ENCODE data around the gene STARD10.
"Not testable (repeated sequence)": the region's sequence is repeated elsewhere in the genome, so short reads cannot be mapped to it uniquely, and the experiment has no call there.

Gene STARD10

DNA sequence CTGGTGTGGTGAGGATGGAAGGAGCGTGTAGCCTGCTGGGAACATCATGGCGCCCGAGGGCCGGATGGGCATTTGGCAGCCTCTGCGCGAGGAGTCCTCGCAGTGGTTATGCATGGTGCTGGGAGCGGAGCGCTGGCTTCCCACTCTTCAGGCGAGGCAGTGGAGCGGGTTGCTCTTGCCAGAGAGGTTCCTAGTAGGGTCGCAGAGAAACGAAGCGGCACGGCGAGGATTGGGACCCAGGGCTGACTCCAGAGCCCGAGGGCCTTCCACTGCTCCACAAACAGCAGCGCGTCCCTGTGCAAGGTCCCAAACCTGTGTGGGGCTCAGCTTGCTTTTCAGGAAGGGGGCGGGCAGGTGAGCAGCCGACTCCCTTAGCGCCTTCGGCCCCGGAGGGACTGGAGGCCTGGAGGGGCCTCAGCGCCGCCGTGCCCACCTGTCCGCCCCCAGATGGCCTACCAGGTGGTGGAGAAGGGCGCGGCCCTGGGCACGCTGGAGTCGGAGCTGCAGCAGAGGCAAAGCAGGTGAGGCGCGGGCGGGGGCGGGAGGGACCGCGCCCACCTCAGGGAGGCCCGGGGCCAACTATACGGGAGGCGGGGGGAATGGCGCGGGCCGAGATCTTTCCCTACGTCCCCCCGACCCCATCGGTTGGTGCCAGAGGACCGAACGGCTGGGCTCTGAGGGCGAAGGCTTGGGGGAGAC lies 27.5 kb upstream of the STARD10 start:
- Mint-ChIP-seq H3K9me3 (no peaks in the 10 kb centered on the region), H3K4me3 (no peak overlapping the region), H3K27me3 (no peaks in the 10 kb centered on the region), H3K4me1 (ENCODE audit: low read depth) (peaks cover 68% of the 10 kb centered on the region), H3K36me3 (ENCODE audit: low read depth) (peaks cover 98% of the 10 kb centered on the region), H3K27ac (no peak overlapping the region)
- intact Hi-C loops (cut with micrococcal nuclease), result no loop called here

DNA sequence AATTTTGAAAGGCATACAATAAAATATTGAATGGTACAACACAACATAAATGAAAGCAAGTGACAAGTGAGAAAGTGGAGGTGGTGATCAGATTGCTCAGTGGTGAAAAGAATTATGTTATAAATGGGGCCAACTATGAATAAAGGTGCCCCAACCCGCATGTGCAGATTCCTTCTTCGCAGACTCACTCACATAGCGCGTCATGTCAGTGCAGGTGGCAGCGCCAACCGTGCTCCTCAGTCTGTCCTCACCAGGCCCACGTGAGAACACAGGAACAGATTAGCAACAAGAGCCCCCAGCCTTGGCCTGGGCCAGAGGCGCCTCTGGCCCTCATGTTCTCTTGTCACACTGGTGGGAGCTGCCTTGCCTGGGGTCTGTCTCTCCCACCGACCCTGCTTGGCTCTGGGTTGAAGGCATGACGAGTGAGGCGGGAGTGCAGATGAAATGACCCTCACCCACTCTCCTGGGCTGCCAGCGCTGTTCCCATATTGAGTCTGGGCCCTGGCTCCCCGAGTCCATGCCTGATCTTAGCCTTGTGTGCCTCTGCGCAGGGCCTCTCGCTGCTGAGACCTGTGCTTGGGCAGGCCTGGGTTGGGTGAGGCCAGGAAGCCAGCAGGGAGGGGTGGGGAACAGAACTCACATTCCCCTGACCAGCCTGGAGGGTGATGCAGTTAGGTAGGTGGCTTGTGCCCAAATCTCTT lies 26.7 kb upstream of the STARD10 start:
- intact Hi-C loops (cut with micrococcal nuclease), result no loop called here

DNA sequence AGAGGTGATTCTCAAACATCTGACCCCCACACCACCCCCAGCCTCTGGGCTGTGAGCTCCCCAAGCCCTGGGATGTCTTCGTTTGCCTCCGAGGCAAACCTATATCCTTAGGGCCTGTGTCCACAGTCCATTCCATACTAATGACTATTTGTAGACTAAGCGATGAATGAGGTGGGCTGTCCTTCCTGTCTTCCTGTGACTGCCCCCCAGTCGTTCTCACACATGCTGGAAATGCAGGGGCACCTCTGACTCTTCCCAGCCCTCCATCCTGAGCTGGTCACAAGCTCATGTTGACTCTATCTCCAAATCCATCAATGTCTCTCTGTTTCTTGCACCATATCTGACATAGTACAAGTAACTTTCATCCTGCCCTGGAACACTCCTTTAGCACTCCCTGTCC lies 25.1 kb upstream of the STARD10 start:
- Mint-ChIP-seq H3K4me1 (ENCODE audit: low read depth) (peaks cover 56% of the 10 kb centered on the region), H3K36me3 (ENCODE audit: low read depth) (peaks cover 85% of the 10 kb centered on the region), H3K4me3 (no peak overlapping the region), H3K27ac (no peak overlapping the region), H3K27me3 (no peaks in the 10 kb centered on the region), H3K9me3 (no peaks in the 10 kb centered on the region)
- intact Hi-C loops (cut with micrococcal nuclease), result no loop called here

More for the DNA sequence above, 26.7 kb upstream of the STARD10 start:
- Mint-ChIP-seq H3K4me1 (ENCODE audit: low read depth) (peaks cover 64% of the 10 kb centered on the region), H3K9me3 (no peaks in the 10 kb centered on the region), H3K4me3 (no peak overlapping the region), H3K36me3 (ENCODE audit: low read depth) (peaks cover 90% of the 10 kb centered on the region), H3K27ac (no peak overlapping the region), H3K27me3 (no peaks in the 10 kb centered on the region)

DNA sequence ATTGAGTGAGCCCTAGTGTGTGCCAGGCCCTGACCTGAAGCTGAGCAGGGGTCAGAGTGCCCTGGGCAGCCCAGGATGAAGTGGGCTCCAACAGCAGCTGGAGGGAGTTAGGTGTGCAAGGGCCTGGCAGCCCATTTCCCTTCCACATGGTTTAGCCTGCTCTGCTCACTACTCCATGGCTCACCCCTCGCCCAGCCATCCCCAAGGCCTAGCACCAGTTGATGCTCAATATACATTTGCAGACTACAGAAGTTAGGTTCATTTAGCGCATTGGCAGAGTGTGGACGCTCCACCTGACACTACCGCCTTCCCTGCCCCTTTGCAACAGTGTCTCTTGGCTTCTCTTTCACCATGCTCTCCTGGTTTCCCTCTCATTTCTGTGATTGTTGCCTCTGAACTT lies 24.1 kb upstream of the STARD10 start:
- Mint-ChIP-seq H3K4me3 (no peak overlapping the region), H3K27me3 (no peaks in the 10 kb centered on the region), H3K4me1 (ENCODE audit: low read depth) (peaks cover 59% of the 10 kb centered on the region), H3K27ac (no peak overlapping the region), H3K36me3 (ENCODE audit: low read depth) (peaks cover 85% of the 10 kb centered on the region), H3K9me3 (no peaks in the 10 kb centered on the region)
- intact Hi-C loops (cut with micrococcal nuclease), result no loop called here

DNA sequence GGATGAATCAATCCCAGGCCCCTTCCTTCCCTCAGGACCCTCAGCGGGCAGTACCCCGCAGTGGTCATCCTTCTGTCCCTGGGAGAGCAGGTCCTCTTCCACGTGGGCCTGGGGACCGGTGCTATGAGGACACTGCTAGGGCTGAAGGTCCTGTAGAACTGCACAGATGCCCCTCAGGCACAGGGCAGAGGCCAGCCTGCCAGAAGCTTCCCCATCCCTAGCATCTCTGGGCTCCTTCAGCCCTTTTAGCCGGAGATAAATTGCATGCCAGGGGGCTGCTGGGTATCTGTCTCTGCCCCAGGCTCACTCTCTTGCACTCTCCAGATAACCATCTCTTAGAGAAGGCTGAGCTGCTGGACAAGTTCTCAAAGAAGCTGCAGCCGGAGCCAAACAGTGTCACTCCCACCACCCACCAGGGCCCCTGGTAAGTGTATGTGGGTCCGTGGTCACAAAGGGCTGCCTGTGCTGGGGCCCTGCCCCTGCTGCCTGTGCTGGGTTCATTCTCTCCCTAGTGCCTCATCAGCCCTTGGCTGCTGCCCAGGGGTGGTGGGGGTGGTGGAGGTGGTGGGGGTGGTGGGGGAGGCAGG lies 22.6 kb upstream of the STARD10 start:
- peak overlapping the region; percentile 90 for H3K27ac Mint-ChIP-seq
- H3K36me3 Mint-ChIP-seq (ENCODE audit: low read depth), result peaks cover 83% of the 10 kb centered on the region
- intact Hi-C loops (cut with micrococcal nuclease), result no loop called here
- no peaks in the 10 kb centered on the region for H3K27me3 Mint-ChIP-seq
- H3K4me1 Mint-ChIP-seq (ENCODE audit: low read depth), result peaks cover 74% of the 10 kb centered on the region
- no peaks in the 10 kb centered on the region for H3K9me3 Mint-ChIP-seq
- peak overlapping the region; percentile 96 for H3K4me3 Mint-ChIP-seq

DNA sequence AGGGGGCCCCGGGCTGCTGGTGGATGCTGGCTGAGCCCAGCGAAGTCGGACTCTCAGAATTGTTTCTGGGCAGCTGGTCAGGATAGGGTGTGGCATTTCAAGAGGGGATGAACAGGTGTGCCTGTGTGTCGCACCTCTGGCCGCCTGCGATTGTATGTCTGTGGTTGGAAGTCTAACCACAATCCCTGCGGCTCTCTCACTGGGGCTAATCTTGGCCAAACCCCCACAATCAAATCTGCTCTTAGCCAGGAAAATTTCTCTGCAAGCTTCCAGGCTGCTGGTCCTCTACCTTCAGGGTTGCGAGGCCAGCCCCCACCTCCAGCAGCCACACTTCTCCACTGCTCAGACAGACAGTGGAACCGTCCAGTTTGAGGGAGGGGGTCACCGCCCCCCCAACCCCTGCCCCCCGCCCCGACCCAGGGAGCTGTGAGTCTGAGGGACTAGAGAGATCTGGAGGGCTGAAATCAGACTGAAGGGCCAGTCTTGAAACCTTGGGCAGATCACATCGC lies 21.3 kb upstream of the STARD10 start:
- H3K9me3 Mint-ChIP-seq, result no peaks in the 10 kb centered on the region
- intact Hi-C loops (cut with micrococcal nuclease), result loop anchor here (2.0 kb wide), 2 partner anchors 20 to 92 kb away; partner anchors contain the start of gene STARD10
- peaks cover 77% of the 10 kb centered on the region for H3K4me1 Mint-ChIP-seq (ENCODE audit: low read depth)
- peak overlapping the region; percentile 96 for H3K4me3 Mint-ChIP-seq
- peaks cover 78% of the 10 kb centered on the region for H3K36me3 Mint-ChIP-seq (ENCODE audit: low read depth)
- H3K27me3 Mint-ChIP-seq, result no peaks in the 10 kb centered on the region
- H3K27ac Mint-ChIP-seq, result peak overlapping the region; percentile 90

DNA sequence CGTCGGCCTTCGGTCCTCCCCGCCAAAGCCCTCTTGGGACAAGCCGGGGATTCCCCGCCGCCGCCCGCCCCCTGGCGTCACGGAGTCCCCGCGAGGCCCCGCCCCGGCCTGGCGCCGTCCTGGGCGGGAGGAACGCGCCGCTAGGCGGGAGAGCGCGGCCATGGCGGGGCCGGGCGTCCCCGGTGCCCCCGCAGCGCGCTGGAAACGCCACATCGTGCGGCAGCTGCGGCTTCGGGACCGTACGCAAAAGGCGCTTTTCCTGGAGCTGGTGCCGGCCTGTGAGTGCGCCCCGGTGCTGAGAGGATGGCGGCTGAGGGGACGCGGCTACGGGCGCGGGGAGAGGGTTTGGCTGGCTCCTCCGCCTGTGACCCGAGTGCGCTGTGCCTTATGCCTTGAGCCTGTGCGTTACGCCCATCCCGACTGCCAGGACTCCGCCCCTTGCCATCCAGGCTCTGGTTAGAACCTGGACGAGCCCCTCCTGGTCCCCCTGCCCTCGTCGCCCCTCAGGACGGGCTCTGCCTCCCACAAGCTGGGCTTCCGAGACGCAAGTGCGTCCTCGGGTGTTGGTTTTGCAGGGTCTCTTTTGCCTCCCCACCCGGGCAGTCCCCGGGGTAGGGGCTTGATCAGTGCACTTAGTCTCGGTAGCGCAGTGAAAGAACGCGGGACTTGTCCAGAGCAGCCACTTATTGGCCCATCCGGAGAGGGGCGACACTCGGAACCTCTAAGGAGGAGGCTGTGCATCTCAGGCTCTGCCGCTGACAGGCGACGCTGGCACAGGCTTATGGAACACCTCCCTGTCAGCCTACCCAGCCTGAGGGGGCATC lies 20.7 kb upstream of the STARD10 start, which contains the start of gene ATG16L2:
ATG16L2 (plus strand) TSS at position 126 of the 824 bp plus-strand sequence; CDS start at position 161, 35 bp downstream.
- H3K27me3 Mint-ChIP-seq, result no peaks in the 10 kb centered on the region
- no peaks in the 10 kb centered on the region for H3K9me3 Mint-ChIP-seq
- H3K4me1 Mint-ChIP-seq (ENCODE audit: low read depth), result peaks cover 78% of the 10 kb centered on the region
- H3K4me3 Mint-ChIP-seq, result peak within 1 kb of the TSS; percentile 96
- peak within 1 kb of the TSS; percentile 90 for H3K27ac Mint-ChIP-seq
- intact Hi-C loops (cut with micrococcal nuclease), result loop anchor here (2.0 kb wide), 2 partner anchors 20 to 92 kb away; partner anchors contain the start of gene STARD10
- H3K36me3 Mint-ChIP-seq (ENCODE audit: low read depth), result peaks cover 78% of the 10 kb centered on the region

DNA sequence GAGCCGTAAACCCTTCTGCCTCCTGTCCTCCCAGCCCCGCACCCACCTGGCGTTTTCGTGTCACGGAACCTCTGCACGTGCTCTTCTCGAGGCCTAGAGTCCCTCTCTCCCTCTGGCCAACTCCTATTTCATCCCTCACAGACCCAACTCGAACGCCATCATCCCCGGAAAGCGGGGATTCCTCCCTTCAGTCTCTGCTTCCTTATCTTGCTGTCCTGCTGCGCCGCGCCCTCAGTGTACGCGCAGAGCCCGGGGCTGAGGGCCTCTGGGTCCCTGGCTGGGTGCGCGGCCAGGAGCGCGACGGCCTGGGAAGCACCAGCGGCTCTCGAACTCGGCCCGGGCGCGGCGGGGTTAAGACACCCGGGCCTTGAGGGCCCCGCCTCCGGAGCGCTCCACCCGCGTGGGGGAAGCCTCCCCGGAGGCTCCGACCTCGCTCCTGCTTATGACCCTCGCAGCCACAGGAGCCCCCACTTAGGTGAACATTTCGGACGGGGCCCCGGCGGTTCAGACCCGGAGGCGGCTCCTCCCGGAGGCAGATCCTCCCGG lies 20.0 kb upstream of the STARD10 start:
- Mint-ChIP-seq H3K27ac (peak overlapping the region; percentile 90), H3K27me3 (no peaks in the 10 kb centered on the region), H3K4me1 (ENCODE audit: low read depth) (peaks cover 77% of the 10 kb centered on the region), H3K9me3 (no peaks in the 10 kb centered on the region), H3K36me3 (ENCODE audit: low read depth) (peaks cover 77% of the 10 kb centered on the region), H3K4me3 (peak overlapping the region; percentile 91)
- intact Hi-C loops (cut with micrococcal nuclease), result loop anchor here (2.0 kb wide), 2 partner anchors 19 to 91 kb away; partner anchors contain the start of gene STARD10

DNA sequence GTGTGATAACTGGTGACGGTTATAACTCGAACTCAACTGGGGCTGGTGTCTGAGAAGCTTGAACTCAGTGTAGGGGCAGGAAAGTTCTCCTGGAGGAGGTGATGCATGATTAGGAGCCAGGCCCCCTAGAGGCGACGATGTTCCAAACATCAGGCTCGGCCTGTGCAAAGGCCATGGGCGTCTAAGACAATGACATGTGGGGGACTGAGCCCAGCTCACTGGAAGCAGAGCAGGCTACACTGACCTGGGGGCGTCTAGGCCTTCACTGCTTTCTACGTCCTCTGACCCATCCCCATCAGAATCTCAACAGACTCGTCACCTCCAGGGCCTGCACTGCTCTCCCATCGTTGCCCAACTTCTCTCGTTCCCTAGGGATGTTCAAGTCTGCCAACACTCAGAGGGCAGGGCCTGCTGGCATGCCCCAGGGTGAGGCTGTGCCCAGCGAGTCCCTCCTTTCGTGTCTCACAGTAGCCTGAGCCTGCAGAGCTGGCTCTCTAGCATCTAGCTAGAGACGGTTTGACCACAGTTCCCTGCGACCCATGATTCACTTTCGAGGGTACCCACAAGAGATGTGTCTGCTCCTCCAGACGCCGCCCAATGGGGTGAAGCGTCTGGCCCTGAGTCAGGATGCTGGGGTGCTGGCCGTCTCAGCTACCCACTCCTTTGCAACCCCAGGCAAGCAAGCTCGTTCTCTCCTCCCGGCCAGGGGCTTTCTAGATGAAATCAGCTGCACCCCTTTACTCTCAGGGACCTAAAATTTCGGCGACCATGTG lies 19.3 kb upstream of the STARD10 start:
- Mint-ChIP-seq H3K9me3 (no peaks in the 10 kb centered on the region), H3K4me1 (ENCODE audit: low read depth) (peaks cover 79% of the 10 kb centered on the region), H3K4me3 (peak overlapping the region; percentile 91), H3K27me3 (no peaks in the 10 kb centered on the region), H3K27ac (peak overlapping the region; percentile 90), H3K36me3 (ENCODE audit: low read depth) (peaks cover 71% of the 10 kb centered on the region)
- intact Hi-C loops (cut with micrococcal nuclease), result no loop called here

DNA sequence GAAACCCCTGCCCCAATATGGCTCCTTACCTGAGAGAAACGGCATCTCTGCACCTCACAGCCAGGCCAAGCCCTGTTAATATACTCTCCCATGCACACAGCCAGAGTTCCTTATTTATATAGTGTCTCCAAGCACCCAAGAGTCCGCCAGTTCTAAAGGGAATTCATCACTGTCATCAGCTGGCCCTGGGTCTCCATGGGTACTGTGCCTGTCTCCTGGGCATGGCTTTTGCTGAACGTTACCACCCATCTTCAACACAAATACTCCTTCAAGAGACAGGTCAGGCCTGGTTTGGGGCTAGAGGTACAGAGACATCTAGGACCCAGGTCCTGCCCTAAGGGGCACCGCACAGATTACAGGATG lies 18.7 kb upstream of the STARD10 start:
- H3K4me1 Mint-ChIP-seq (ENCODE audit: low read depth), result peaks cover 79% of the 10 kb centered on the region
- peak overlapping the region; percentile 91 for H3K4me3 Mint-ChIP-seq
- H3K36me3 Mint-ChIP-seq (ENCODE audit: low read depth), result peaks cover 65% of the 10 kb centered on the region
- peak overlapping the region; percentile 90 for H3K27ac Mint-ChIP-seq
- intact Hi-C loops (cut with micrococcal nuclease), result no loop called here
- no peaks in the 10 kb centered on the region for H3K9me3 Mint-ChIP-seq
- no peaks in the 10 kb centered on the region for H3K27me3 Mint-ChIP-seq

DNA sequence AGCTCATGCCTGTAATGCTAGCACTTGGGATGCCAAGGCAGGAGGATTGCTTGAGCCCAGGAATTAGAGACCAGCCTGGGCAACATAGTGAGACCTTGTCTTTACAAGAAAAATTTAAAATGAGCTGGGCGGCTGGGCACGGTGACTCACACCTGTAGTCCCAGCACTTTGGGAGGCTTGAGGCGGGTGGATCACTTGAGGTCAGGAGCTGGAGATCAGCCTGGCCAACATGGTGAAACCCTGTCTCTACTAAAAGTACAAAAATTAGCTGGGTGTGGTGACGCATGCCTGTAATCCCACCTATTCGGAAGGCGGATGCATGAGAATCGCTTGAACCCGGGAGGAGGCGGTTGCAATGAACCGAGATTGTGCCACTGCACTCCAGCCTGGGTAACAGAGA lies 17.8 kb upstream of the STARD10 start:
- H3K27me3 Mint-ChIP-seq; H3K9me3 Mint-ChIP-seq; intact Hi-C loops (cut with micrococcal nuclease): not testable (repeated sequence)
- peaks cover 77% of the 10 kb centered on the region for H3K4me1 Mint-ChIP-seq (ENCODE audit: low read depth)
- peak overlapping the region; percentile 90 for H3K27ac Mint-ChIP-seq
- peak overlapping the region; percentile 59 for H3K4me3 Mint-ChIP-seq
- peaks cover 56% of the 10 kb centered on the region for H3K36me3 Mint-ChIP-seq (ENCODE audit: low read depth)

DNA sequence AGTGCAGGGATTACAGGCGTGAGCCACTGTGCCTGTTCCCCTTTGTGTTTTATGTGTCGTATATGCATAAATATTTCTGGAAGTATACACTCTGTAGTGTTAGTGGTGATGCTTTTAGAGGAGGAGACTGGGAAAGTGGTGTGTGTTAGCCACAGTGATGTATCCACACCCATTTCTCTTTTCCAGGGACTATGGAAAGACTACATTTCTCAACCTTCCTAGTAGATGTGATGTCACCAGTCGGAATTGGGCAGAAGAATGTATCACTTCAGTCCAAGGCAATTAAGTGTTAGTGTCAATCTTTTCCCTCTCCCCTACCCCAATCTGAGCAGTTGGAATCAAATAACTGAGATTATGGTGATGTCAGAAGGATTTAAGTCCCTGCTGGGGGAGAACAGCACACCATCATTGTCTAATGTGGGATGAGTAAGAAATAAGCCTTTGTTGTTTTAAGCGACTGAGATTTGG lies 14.5 kb upstream of the STARD10 start:
- intact Hi-C loops (cut with micrococcal nuclease), result loop anchor here (5.0 kb wide), 1 partner anchor 71 kb away; no protein-coding TSS in a partner anchor
- no peaks in the 10 kb centered on the region for H3K27me3 Mint-ChIP-seq
- peaks cover 81% of the 10 kb centered on the region for H3K4me1 Mint-ChIP-seq (ENCODE audit: low read depth)
- H3K27ac Mint-ChIP-seq, result peak overlapping the region; percentile 90
- no peaks in the 10 kb centered on the region for H3K9me3 Mint-ChIP-seq
- H3K4me3 Mint-ChIP-seq, result peak overlapping the region; percentile 51
- H3K36me3 Mint-ChIP-seq (ENCODE audit: low read depth), result peaks cover 38% of the 10 kb centered on the region
